Cardiac fibroblast (primary cell): ENCODE results near the gene KAZN.
A peak's percentile ranks its signal among the peaks of the same experiment; 100 is the strongest.

Experiments
- DNase-seq, 2 donors: peaks; one replicate each; pipeline versions ENCODE4 v3.0.0 to v3.0.0-alpha.2; 2010; ENCODE audit warnings: low read depth in 2 of 2
- H3K4me3 ChIP-seq, 2 donors: replicated peaks in 1 of 2; 1 replicate in 1 of 2; 2 replicates in 1 of 2; pipeline ENCODE4 v1.5.1; 2011; ENCODE audit warnings: low read depth in 2 of 2, low read length in 2 of 2, mild to moderate bottlenecking in 2 of 2, moderate library complexity in 1 of 2
- TF ChIP-seq, protein P1 (sequence below): IDR thresholded peaks from one replicate; pipeline ENCODE4 v1.5.1; 2011; ENCODE audit warnings: low read depth, mild to moderate bottlenecking, low read length, inconsistent platforms

Gene KAZN

DNA sequence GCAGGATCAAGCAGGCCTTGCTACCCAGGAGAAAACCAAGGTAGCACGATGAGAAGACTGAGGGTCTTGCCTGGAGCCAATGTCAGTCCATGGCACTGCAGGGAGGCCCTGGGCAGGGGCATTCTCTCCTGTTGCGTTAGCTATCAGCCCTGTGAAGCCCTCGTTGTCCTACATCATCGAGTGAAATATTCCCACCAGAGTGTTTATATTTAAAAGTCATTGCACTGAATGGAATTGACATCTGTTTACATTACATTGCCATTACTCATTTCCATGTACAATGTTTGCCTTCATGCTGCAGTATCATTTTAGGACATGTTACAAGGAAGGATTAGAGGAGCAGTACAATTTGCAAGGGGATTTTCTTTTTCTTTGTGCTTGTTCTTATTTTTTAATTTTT lies 243.9 kb downstream of the KAZN start:
- no peak overlapping the region for H3K4me3 ChIP-seq
- DNase-seq, result no peak
- TF ChIP-seq, protein P1, sequence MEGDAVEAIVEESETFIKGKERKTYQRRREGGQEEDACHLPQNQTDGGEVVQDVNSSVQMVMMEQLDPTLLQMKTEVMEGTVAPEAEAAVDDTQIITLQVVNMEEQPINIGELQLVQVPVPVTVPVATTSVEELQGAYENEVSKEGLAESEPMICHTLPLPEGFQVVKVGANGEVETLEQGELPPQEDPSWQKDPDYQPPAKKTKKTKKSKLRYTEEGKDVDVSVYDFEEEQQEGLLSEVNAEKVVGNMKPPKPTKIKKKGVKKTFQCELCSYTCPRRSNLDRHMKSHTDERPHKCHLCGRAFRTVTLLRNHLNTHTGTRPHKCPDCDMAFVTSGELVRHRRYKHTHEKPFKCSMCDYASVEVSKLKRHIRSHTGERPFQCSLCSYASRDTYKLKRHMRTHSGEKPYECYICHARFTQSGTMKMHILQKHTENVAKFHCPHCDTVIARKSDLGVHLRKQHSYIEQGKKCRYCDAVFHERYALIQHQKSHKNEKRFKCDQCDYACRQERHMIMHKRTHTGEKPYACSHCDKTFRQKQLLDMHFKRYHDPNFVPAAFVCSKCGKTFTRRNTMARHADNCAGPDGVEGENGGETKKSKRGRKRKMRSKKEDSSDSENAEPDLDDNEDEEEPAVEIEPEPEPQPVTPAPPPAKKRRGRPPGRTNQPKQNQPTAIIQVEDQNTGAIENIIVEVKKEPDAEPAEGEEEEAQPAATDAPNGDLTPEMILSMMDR, result no peak

DNA sequence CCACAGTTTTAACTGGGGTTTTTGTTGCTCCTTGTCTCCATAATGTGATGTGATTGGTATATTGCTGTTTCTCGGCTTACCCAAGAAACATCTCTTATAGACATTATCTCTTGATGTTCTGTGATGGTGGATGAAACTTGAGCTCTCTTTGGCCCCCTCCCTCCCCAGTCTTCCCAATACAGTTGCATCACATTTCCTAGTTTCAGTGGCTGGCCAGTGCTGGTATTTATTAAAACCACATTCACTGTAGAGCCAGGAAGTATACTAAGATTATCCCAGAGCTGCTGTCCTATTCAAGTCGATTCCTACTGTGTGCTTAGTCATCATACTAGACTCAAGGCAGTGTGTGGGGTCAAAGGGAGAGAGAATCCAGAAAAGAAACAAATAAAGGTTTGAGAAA lies 244.4 kb downstream of the KAZN start:
- TF ChIP-seq, protein P1, result no peak
- H3K4me3 ChIP-seq, result no peak overlapping the region
- DNase-seq, result peak in 1 of 2 donors; percentile 13

DNA sequence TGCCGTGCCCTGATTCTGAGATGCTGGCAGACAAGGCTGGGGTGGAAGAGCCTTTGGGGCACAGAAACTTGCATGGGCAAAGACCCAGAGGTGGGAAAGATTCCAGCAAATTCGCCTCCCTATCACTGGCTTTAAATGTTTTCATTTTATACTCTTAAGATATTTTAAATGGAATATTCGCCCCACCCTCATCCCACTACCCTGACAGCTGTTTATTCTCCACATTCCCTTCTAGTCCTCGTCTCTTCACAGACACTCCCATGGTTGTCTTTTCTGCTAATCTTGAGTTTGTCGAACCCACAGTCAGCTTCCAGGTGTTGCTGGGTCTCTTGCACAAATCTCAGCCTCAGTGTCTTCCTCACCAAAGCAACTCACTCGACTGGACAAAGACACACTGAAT lies 245.0 kb downstream of the KAZN start:
- H3K4me3 ChIP-seq, result no peak overlapping the region
- TF ChIP-seq, protein P1, result no peak
- no peak for DNase-seq

DNA sequence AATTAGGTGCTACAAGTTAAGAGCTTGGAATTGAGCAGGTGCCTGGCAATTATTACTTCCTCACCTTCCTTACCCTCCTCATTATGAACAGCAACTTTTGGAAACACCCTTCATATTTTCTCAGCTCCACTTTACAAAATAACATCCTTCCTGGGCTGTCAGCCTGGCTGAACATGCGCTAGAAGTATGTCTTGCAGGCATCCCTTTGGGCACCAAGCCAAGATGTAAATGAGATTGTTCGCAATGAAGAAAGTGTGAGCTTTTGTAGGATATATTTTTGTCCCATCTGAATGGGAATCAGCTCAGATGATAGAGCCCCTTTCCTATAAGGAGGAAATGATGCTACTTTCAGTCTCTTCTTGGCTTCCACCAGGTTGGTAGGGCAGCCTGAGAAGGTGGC lies 245.9 kb downstream of the KAZN start:
- DNase-seq, result no peak
- TF ChIP-seq, protein P1, result no peak
- no peak overlapping the region for H3K4me3 ChIP-seq

DNA sequence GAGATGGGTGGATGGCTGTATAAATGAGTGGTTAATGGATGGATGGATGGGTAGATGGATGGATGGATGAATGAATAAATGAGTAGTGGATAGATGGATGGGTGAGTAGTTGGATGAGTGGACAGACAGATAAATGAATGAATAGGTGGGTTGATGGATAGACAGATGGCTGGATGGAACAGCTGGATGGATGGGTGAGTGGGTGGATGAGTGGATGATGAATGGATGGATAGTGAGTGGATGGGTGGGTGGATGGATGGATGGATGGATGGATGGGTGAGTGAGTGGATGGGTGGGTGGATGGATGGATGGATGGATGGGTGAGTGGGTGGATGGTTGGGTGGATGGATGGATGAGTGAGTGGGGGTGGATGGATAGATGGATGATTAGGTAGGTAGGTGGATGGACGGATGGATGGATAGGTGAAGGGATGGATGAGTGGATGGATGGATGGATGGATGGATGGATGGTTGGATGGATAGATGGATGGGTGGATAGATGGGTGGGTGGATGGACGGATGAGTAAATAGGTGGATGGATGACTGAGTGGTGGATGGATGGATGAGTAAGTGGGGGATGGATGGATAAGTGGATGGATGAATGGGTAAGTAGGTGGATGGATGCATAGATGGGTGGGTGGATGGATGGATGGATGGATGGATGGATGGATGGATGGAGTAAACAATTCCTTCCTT lies 246.6 kb downstream of the KAZN start:
- H3K4me3 ChIP-seq, result no peak overlapping the region
- no peak for DNase-seq

DNA sequence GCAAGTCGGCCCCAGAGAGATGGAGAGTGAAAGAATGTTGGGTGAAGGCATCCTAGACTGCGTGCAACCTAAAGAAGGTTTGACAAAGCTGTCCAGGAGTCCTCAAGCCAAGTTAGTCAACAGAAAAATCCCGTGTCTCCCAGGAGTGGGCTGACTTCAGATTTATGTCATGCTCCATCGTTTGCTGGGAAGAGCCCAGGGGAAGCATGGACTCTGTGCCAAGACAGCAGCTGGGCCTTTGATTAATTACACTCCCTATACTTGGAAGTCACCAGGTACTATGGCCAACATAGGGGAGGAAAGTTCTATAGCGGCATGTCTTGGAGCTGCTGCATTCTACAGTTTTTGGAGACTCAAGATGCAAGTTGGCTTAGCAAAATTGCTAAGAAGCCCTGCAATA lies 247.4 kb downstream of the KAZN start:
- no peak overlapping the region for H3K4me3 ChIP-seq
- no peak for DNase-seq
- TF ChIP-seq, protein P1, result no peak

More for the DNA sequence above, 246.6 kb downstream of the KAZN start:
- TF ChIP-seq, protein P1, result no peak

DNA sequence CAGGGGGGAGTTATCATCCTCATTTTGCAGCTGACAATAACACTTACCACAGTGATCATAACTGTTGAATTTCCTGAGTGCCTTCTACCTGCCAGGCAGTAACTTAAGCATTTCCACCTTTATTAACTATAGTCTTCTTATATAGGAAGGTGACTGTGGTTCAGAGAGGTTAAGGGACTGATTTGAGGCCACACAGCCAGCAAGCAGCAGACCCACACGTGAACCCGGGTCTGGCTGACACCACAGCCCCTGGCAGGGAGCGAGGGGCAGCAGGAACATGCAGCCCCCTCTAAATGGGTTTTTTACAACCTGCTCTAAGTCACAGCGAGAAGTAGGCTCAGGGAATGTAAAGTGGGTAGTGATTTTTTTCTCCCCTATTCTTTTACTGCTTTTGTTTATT lies 248.2 kb downstream of the KAZN start:
- TF ChIP-seq, protein P1, result no peak
- no peak for DNase-seq
- H3K4me3 ChIP-seq, result no peak overlapping the region
